ENCODE data around the gene CCER1. TPM values are rescaled to one million over a fixed set of nuclear protein-coding genes. Genes with fewer than 3 reads are reported as not detected.

Gene CCER1
- total RNA-seq, 1 donor from 2014 or later: not detected

- H3K27ac Mint-ChIP-seq (ENCODE audit: unreplicated experiment): no peak overlapping the region
- no peak overlapping the region for H2AFZ ChIP-seq (ENCODE audit: low read depth, low read length)
- DNase-seq (ENCODE audit: low read depth) (no peak), FAIRE-seq (no peak)
- H3K9ac ChIP-seq (ENCODE audit: low read length): no peak overlapping the region
- H3K4me3 Mint-ChIP-seq (ENCODE audit: unreplicated experiment): no peak overlapping the region
- no peaks in the 10 kb centered on the region for H3K9me3 ChIP-seq (ENCODE audit: insufficient read depth, low read depth, low read length)
- no peak overlapping the region for H3K4me3 ChIP-seq (ENCODE audit: insufficient read depth, low read depth, low read length)
- no peaks in the 10 kb centered on the region for H3K36me3 ChIP-seq (ENCODE audit: insufficient read depth, low read length)
- no peaks in the 10 kb centered on the region for H3K79me2 ChIP-seq (ENCODE audit: insufficient read depth, low read length)
- no peaks in the 10 kb centered on the region for H3K4me1 ChIP-seq (ENCODE audit: insufficient read depth, low read length)
- H3K27ac ChIP-seq (ENCODE audit: low read depth, low read length): no peak overlapping the region
- H3K4me1 Mint-ChIP-seq (ENCODE audit: low read depth, unreplicated experiment): no peaks in the 10 kb centered on the region
- no peaks in the 10 kb centered on the region for H3K27me3 ChIP-seq (ENCODE audit: insufficient read depth, low read length)
- no peaks in the 10 kb centered on the region for H4K20me1 ChIP-seq (ENCODE audit: insufficient read depth, low read length)
- TF ChIP-seq CTCF (IDR thresholded peaks at IDR 0.05; ENCODE audit: insufficient read depth, low read depth, low read length) (no peak), EZH2 (IDR thresholded peaks at IDR 0.05; ENCODE audit: insufficient read depth, low read length) (no peak)
- no peak overlapping the region for H3K4me2 ChIP-seq (ENCODE audit: low read length)
- H3K27me3 Mint-ChIP-seq (ENCODE audit: low read depth, unreplicated experiment): peaks cover 3% of the 10 kb centered on the region
- H3K36me3 Mint-ChIP-seq (ENCODE audit: low read depth, unreplicated experiment): no peaks in the 10 kb centered on the region
- no peaks in the 10 kb centered on the region for H3K9me3 Mint-ChIP-seq (ENCODE audit: unreplicated experiment)
These were observed 3.4 kb upstream of the CCER1 start for GRCh38 chr12:90958347-90958746.

- no peak overlapping the region for H2AFZ ChIP-seq (ENCODE audit: low read depth, low read length)
- Mint-ChIP-seq H3K4me1 (ENCODE audit: low read depth, unreplicated experiment) (peaks cover 1% of the 10 kb centered on the region), H3K4me3 (ENCODE audit: unreplicated experiment) (no peak overlapping the region), H3K9me3 (ENCODE audit: unreplicated experiment) (no peaks in the 10 kb centered on the region), H3K27ac (ENCODE audit: unreplicated experiment) (no peak overlapping the region), H3K27me3 (ENCODE audit: low read depth, unreplicated experiment) (peaks cover 3% of the 10 kb centered on the region), H3K36me3 (ENCODE audit: low read depth, unreplicated experiment) (no peaks in the 10 kb centered on the region)
- H3K9ac ChIP-seq (ENCODE audit: low read length): no peak overlapping the region
- DNase-seq (ENCODE audit: low read depth): no peak
- H3K36me3 ChIP-seq (ENCODE audit: insufficient read depth, low read length): no peaks in the 10 kb centered on the region
- H4K20me1 ChIP-seq (ENCODE audit: insufficient read depth, low read length): no peaks in the 10 kb centered on the region
- H3K79me2 ChIP-seq (ENCODE audit: insufficient read depth, low read length): no peaks in the 10 kb centered on the region
- no peak overlapping the region for H3K4me3 ChIP-seq (ENCODE audit: insufficient read depth, low read depth, low read length)
- H3K27ac ChIP-seq (ENCODE audit: low read depth, low read length): no peak overlapping the region
- no peaks in the 10 kb centered on the region for H3K27me3 ChIP-seq (ENCODE audit: insufficient read depth, low read length)
- H3K4me2 ChIP-seq (ENCODE audit: low read length): no peak overlapping the region
- no peak for FAIRE-seq
- H3K9me3 ChIP-seq (ENCODE audit: insufficient read depth, low read depth, low read length): no peaks in the 10 kb centered on the region
- TF ChIP-seq EZH2 (IDR thresholded peaks at IDR 0.05; ENCODE audit: insufficient read depth, low read length) (no peak), CTCF (IDR thresholded peaks at IDR 0.05; ENCODE audit: insufficient read depth, low read depth, low read length) (no peak)
- no peaks in the 10 kb centered on the region for H3K4me1 ChIP-seq (ENCODE audit: insufficient read depth, low read length)
These were observed 548 bp downstream of the CCER1 start for GRCh38 chr12:90954428-90954827.

- no peaks in the 10 kb centered on the region for H3K36me3 ChIP-seq (ENCODE audit: insufficient read depth, low read length)
- DNase-seq (ENCODE audit: low read depth): no peak
- no peak overlapping the region for H3K27ac ChIP-seq (ENCODE audit: low read depth, low read length)
- no peak overlapping the region for H3K4me3 Mint-ChIP-seq (ENCODE audit: unreplicated experiment)
- no peak for TF ChIP-seq EZH2 (IDR thresholded peaks at IDR 0.05; ENCODE audit: insufficient read depth, low read length)
- no peak for TF ChIP-seq CTCF (IDR thresholded peaks at IDR 0.05; ENCODE audit: insufficient read depth, low read depth, low read length)
- FAIRE-seq: no peak
- H3K79me2 ChIP-seq (ENCODE audit: insufficient read depth, low read length): no peaks in the 10 kb centered on the region
- H3K27me3 ChIP-seq (ENCODE audit: insufficient read depth, low read length): no peaks in the 10 kb centered on the region
- H3K4me3 ChIP-seq (ENCODE audit: insufficient read depth, low read depth, low read length): no peak overlapping the region
- H2AFZ ChIP-seq (ENCODE audit: low read depth, low read length): no peak overlapping the region
- H3K9me3 Mint-ChIP-seq (ENCODE audit: unreplicated experiment): no peaks in the 10 kb centered on the region
- H3K27me3 Mint-ChIP-seq (ENCODE audit: low read depth, unreplicated experiment): peaks cover 3% of the 10 kb centered on the region
- no peaks in the 10 kb centered on the region for H3K36me3 Mint-ChIP-seq (ENCODE audit: low read depth, unreplicated experiment)
- no peaks in the 10 kb centered on the region for H4K20me1 ChIP-seq (ENCODE audit: insufficient read depth, low read length)
- no peaks in the 10 kb centered on the region for H3K4me1 ChIP-seq (ENCODE audit: insufficient read depth, low read length)
- no peak overlapping the region for H3K27ac Mint-ChIP-seq (ENCODE audit: unreplicated experiment)
- no peaks in the 10 kb centered on the region for H3K9me3 ChIP-seq (ENCODE audit: insufficient read depth, low read depth, low read length)
- no peak overlapping the region for H3K4me2 ChIP-seq (ENCODE audit: low read length)
- no peak overlapping the region for H3K9ac ChIP-seq (ENCODE audit: low read length)
- peaks cover 1% of the 10 kb centered on the region for H3K4me1 Mint-ChIP-seq (ENCODE audit: low read depth, unreplicated experiment)
These were observed 987 bp downstream of the CCER1 start for GRCh38 chr12:90953956-90954421.

Measured in astrocyte (in vitro differentiated cells and primary cell).